ENCODE results near the gene EBPL.

Gene EBPL

DNA sequence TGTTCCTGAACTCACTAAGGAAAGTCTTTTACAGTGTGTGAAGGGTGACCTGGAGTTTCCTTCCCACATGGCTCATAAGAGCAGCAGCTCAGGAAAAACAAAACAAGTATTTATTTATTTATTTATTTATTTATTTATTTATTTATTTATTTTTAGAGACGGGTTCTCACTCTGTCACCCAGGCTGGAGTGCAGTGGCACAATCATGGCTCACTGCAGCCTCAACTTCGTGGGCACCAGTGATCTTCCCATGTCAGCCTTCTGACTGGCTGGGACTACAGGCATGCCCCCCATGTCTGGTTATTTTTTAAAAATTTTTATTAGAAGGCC, 52.6 kb downstream of the EBPL start:
- no peak for FAIRE-seq
- DNase-seq (ENCODE audit: insufficient read length, low spot score), result no peak
- TF ChIP-seq TAF1 (IDR thresholded peaks at IDR 0.05; ENCODE audit: low read depth, low read length), result no peak
- TF ChIP-seq POLR2AphosphoS5 (IDR thresholded peaks at IDR 0.05; ENCODE audit: low read depth, low read length), result no peak
- TF ChIP-seq PAX5 (IDR thresholded peaks at IDR 0.05; ENCODE audit: insufficient read depth, low read length, severe bottlenecking), result no peak
- TF ChIP-seq SPI1 (IDR thresholded peaks at IDR 0.05; ENCODE audit: low read depth, low read length), result no peak
- TF ChIP-seq POLR2A (IDR thresholded peaks at IDR 0.05; ENCODE audit: low read depth, low read length), result no peak
- no peak for TF ChIP-seq POU2F2 (IDR thresholded peaks at IDR 0.05; ENCODE audit: low read depth, low read length)

DNA sequence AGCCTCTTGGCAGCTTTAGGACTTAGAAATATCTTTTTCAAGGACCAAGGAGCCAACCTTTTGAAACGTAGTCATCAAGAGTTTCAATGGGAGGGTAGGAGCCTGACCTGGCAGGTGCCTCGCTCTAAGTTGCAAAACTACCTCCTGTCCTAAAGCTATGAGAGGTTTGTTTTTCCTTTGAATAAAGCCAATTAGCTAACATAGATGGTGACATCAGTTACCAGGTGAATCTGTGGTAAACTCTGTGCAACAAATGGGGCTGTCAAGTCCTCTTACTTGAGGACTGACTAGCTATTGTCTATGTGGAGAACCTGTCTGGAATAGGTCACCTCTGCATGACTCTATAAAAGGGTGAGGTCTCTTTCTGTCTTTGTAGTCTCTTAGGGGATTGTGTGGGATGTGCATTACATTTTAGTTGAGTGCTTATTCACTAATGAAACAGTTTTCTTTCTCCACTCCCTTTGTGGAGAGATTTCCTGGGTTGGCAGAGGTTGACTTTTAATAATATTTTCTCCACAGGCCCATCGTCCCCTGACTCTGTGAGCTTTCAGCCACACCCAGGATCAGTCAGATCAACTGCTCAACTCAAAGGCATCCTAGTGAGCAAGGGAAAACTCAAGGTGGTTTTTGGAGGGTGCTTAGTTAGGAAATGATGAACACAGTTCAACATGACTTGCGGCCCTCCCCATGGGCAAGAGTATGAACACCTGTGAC, 53.1 kb downstream of the EBPL start:
- DNase-seq (ENCODE audit: insufficient read length, low spot score) (no peak), FAIRE-seq (peak; percentile 69)
- TF ChIP-seq PAX5 (IDR thresholded peaks at IDR 0.05; ENCODE audit: insufficient read depth, low read length, severe bottlenecking) (no peak), SPI1 (IDR thresholded peaks at IDR 0.05; ENCODE audit: low read depth, low read length) (no peak), POU2F2 (IDR thresholded peaks at IDR 0.05; ENCODE audit: low read depth, low read length) (no peak), POLR2AphosphoS5 (IDR thresholded peaks at IDR 0.05; ENCODE audit: low read depth, low read length) (no peak), TAF1 (IDR thresholded peaks at IDR 0.05; ENCODE audit: low read depth, low read length) (no peak), POLR2A (IDR thresholded peaks at IDR 0.05; ENCODE audit: low read depth, low read length) (no peak)

DNA sequence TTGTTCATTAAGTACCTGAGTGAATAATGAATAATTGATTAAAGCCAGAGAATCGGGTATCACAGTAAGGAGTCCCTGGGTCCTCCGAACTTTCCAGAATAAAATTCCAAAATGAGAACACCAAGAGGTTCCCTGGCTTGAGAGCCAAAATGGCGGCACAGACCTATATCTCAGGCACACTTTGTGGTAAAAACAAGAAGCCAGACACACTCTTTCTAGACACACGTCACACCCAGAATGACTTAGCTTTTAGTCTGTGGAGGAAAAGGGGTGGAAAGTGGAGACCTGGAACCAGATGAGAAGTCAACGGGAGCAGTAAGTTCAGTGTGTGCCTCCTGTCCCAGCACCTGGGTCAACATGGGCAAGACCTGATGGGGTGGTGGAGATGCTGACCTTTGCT, 54.6 kb downstream of the EBPL start:
- FAIRE-seq, result no peak
- TF ChIP-seq POLR2AphosphoS5 (IDR thresholded peaks at IDR 0.05; ENCODE audit: low read depth, low read length) (no peak), PAX5 (IDR thresholded peaks at IDR 0.05; ENCODE audit: insufficient read depth, low read length, severe bottlenecking) (no peak), POLR2A (IDR thresholded peaks at IDR 0.05; ENCODE audit: low read depth, low read length) (no peak), TAF1 (IDR thresholded peaks at IDR 0.05; ENCODE audit: low read depth, low read length) (no peak), SPI1 (IDR thresholded peaks at IDR 0.05; ENCODE audit: low read depth, low read length) (no peak), POU2F2 (IDR thresholded peaks at IDR 0.05; ENCODE audit: low read depth, low read length) (no peak)
- no peak for DNase-seq (ENCODE audit: insufficient read length, low spot score)

DNA sequence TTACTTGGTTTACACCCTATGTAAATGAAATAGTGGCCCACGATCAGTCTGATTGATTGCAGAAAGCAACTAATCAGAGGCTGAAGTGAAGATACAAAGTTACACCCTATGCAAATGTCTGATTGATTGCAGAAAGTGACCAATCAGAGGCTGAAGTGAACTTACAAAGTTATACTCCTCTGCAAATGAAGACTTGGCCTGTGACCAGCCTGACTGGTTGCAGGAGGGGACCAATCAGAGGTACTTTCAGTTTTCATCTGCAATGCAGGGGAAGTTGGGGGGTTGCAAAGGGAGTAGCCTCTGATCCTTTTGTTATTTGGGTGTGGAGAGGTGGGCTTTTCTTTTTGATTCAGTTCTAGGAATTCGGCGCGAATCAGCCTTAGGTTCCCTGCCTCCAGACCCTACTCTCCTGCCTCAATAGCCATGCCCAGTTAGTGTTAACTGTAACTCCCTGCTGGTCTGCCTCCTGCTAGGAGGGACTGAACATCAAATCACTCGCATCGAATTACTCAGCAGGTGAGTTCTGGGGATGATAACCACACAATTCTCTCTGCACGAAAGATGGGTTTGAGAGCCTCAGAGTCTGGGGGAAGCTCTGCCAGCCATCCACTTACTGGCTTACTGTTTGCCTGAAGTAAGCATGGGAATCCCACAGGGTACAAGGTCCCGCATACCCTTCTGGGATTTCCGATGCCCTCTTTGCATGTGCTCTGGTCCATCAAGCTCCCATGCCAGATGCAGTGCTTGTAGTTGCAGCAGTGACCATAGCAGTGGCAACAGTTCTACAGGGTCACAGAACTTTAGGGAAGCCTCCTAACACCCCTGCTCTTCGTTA, 55.5 kb downstream of the EBPL start:
- FAIRE-seq (peak; percentile 20), DNase-seq (ENCODE audit: insufficient read length, low spot score) (no peak)
- TF ChIP-seq POU2F2 (IDR thresholded peaks at IDR 0.05; ENCODE audit: low read depth, low read length), result peak; percentile 78; the same call in 1 of the 2 replicates
- no peak for TF ChIP-seq POLR2A (IDR thresholded peaks at IDR 0.05; ENCODE audit: low read depth, low read length)

- no peak for TF ChIP-seq SPI1 (IDR thresholded peaks at IDR 0.05; ENCODE audit: low read depth, low read length)
- TF ChIP-seq POLR2A (IDR thresholded peaks at IDR 0.05; ENCODE audit: low read depth, low read length), result no peak
- TF ChIP-seq POU2F2 (IDR thresholded peaks at IDR 0.05; ENCODE audit: low read depth, low read length), result no peak
- no peak for FAIRE-seq
Observed at GRCh38 chr13:49633710-49634109, 57.6 kb downstream of the EBPL start.

DNA sequence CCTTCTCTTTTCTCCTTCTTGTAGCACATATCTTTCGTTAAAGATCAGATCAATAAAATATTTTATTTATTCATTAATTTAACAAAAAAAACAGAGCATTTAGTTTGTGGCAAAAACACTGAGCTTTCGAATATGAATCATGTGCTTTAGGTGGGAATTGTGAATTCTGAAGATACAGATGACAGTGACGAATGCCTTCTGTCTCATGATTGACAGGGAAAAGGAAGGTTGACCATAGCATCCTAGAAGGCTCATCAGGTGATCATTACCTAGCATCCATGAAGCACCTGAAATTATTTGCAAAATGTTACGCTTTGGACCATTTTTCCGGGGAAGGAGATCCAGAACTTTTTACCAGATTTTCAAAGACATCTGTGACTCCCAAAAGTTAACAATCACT, 59.1 kb downstream of the EBPL start:
- DNase-seq (ENCODE audit: insufficient read length, low spot score) (no peak), FAIRE-seq (no peak)
- TF ChIP-seq SPI1 (IDR thresholded peaks at IDR 0.05; ENCODE audit: low read depth, low read length) (no peak), POLR2AphosphoS5 (IDR thresholded peaks at IDR 0.05; ENCODE audit: low read depth, low read length) (no peak), POU2F2 (IDR thresholded peaks at IDR 0.05; ENCODE audit: low read depth, low read length) (no peak), TAF1 (IDR thresholded peaks at IDR 0.05; ENCODE audit: low read depth, low read length) (no peak), POLR2A (IDR thresholded peaks at IDR 0.05; ENCODE audit: low read depth, low read length) (no peak), PAX5 (IDR thresholded peaks at IDR 0.05; ENCODE audit: insufficient read depth, low read length, severe bottlenecking) (no peak)

More at GRCh38 chr13:49633710-49634109, 57.6 kb downstream of the EBPL start:
- DNase-seq (ENCODE audit: insufficient read length, low spot score), result no peak

DNA sequence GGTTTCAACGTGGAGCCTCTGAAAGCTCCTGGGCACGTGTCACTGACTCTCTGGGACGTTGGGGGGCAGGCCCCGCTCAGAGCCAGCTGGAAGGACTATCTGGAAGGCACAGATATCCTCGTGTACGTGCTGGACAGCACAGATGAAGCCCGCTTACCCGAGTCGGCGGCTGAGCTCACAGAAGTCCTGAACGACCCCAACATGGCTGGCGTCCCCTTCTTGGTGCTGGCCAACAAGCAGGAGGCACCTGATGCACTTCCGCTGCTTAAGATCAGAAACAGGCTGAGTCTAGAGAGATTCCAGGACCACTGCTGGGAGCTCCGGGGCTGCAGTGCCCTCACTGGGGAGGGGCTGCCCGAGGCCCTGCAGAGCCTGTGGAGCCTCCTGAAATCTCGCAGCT, 60.7 kb downstream of the EBPL start:
- FAIRE-seq, result no peak
- no peak for TF ChIP-seq SPI1 (IDR thresholded peaks at IDR 0.05; ENCODE audit: low read depth, low read length)
- TF ChIP-seq TAF1 (IDR thresholded peaks at IDR 0.05; ENCODE audit: low read depth, low read length), result no peak
- no peak for TF ChIP-seq POU2F2 (IDR thresholded peaks at IDR 0.05; ENCODE audit: low read depth, low read length)
- no peak for TF ChIP-seq POLR2A (IDR thresholded peaks at IDR 0.05; ENCODE audit: low read depth, low read length)
- TF ChIP-seq PAX5 (IDR thresholded peaks at IDR 0.05; ENCODE audit: insufficient read depth, low read length, severe bottlenecking), result no peak
- DNase-seq (ENCODE audit: insufficient read length, low spot score), result no peak

- no peak for FAIRE-seq
- no peak for DNase-seq (ENCODE audit: insufficient read length, low spot score)
- TF ChIP-seq PAX5 (IDR thresholded peaks at IDR 0.05; ENCODE audit: insufficient read depth, low read length, severe bottlenecking) (no peak), POLR2A (IDR thresholded peaks at IDR 0.05; ENCODE audit: low read depth, low read length) (no peak)
Observed at GRCh38 chr13:49629947-49630346, 61.3 kb downstream of the EBPL start.

GRCh38 chr13:49629196-49629938, 61.9 kb downstream of the EBPL start:
- no peak for DNase-seq (ENCODE audit: insufficient read length, low spot score)
- no peak for TF ChIP-seq PAX5 (IDR thresholded peaks at IDR 0.05; ENCODE audit: insufficient read depth, low read length, severe bottlenecking)
- FAIRE-seq, result peak; percentile 74

All from GM12891 (cell line).